ENCODE results near the gene SYCE3.
A peak's percentile ranks its signal among the peaks of the same experiment; 100 is the strongest.

The SYCE3 gene

DNA sequence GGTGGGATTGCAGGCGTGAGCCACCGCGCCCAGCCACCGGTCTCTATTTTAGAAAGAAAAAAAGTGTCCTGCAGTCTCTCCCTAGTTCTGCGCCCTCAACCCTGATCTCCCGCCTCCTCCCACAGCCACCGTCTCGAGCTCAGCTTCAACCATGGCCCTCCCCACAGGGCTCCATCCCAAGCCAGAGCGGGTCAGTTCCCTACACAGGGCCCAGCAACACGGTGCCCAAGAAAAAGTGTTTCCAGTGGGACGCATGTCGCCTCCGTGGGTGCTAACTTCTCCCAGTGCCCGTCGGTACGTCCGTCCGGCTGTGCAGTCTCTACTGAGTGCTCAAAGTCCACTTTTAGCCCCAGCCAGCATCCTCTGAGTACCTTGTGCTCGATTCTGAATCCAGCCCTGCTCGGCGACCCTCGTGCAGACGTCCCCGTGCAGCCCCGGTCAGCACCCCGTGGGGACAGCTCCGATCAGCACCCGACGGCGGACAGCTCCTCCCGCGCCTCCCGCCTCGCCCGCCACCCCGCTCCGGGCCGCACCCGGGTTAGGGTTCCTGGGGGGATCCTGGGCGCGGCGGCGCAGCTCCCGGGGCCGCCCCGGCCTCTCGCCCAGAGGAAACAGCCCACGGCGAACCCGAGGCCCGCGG, 37.2 kb upstream of the SYCE3 start:
- peak; percentile 32 for DNase-seq

- no peak for DNase-seq
These were observed 34.4 kb upstream of the SYCE3 start for GRCh38 chr22:50597097-50597496.

DNA sequence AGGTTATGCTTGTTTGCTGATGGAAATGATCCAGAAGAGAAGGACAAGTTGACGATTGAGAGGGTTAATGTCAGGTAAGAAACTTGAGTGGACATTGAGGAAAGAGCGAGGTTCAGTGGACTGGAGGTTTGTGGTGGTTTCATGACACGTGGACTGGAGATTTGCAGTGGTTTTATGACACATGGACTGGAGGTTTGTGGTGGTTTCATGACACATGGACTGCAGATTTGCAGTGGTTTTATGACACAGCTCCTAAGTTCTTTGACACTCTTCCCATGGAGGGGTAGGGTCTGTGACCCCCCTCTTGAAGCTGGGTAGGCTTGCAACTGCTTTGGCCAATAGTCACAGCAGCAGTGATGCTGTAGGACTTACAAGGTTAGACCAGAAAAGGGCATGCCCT, 32.5 kb upstream of the SYCE3 start:
- DNase-seq, result no peak

GRCh38 chr22:50587407-50587806, 24.7 kb upstream of the SYCE3 start:
- no peak for DNase-seq

GRCh38 chr22:50586416-50586815, 23.7 kb upstream of the SYCE3 start:
- DNase-seq, result no peak

- DNase-seq, result no peak
These were observed 23.1 kb upstream of the SYCE3 start for GRCh38 chr22:50585781-50586180.

- DNase-seq, result no peak
These were observed 22.5 kb upstream of the SYCE3 start for GRCh38 chr22:50585238-50585637.

DNA sequence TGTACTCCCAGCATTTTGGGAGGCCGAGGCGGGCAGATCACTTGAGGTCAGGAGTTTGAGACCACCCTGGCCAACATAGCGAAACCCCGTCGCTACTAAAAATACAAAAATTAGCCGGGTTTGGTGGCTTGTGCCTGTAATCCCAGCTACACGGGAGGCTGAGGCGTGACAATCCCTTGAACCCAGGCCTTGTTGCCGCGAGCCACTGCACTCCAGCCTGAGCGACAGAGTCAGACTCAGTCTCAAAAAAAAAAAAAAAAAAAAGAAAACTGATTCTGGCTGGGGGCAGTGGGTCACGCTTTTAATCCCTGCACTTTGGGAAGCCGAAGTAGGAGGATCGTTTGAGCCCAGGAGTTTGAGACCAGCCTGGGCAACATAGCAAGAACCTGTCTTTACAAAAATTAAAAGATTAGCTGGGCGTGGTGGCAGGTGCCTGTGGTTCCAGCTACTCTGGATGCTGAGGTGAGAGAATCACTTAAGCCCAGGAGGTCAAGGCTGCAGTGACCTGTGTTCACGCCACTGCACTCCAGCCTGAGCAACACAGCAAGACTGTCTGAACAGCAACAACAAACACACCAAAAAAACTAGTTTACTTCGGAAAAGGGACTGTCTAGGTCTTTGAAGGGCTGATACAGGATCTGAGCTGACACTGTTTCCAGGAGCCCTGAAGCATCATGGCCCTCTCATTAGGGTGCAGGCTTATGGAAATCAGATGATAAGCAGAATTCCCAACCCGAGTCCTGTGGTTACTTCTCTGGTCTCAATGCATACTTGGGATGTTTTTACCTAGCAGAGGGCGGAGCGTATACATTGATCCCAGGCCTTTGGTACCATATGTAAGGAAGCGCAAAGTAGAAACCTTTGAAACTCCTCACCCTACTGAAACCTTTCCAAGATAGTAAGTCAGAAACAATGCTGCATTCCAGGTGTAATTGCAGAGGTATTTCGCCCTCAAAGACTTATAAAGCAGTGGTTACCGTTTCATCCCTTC, 21.7 kb upstream of the SYCE3 start:
- DNase-seq, result no peak

- peak; percentile 7 for DNase-seq
These were observed 20.7 kb upstream of the SYCE3 start for GRCh38 chr22:50583294-50583861.

- DNase-seq, result peak; percentile 100
These were observed 20.0 kb upstream of the SYCE3 start, which contains the start of gene CHKB for GRCh38 chr22:50582493-50583293. TSS of gene CHKB (minus strand) at chr22:50582849. CDS start at chr22:50582781, 68 bp downstream.

DNA sequence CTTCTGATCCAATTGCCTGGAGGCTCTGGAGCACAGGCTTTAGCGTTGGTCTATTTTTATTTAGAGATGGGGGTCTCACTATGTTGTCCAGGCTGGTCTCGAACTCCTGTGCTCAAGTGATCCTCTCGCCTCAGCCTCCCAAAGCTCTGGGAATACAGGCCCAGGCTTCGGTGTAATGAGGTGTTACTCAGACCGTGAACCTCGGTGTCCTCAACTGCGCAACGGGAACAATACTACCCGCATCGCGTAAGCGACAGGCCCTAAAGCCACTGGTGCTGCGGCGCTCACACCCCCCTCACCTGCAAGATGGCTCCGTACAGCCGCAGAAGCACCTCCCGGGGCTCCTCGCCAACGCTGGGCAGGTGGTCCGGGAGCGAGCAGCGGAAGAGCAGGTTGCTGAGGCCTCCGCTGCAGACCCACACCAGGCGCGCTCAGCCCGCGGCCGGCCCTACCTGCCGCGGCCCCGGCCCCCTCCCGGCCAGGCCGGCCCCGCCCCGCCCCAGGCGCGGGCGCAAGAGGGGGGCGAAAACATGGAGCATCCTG, 19.3 kb upstream of the SYCE3 start:
- DNase-seq, result peak; percentile 55

DNA sequence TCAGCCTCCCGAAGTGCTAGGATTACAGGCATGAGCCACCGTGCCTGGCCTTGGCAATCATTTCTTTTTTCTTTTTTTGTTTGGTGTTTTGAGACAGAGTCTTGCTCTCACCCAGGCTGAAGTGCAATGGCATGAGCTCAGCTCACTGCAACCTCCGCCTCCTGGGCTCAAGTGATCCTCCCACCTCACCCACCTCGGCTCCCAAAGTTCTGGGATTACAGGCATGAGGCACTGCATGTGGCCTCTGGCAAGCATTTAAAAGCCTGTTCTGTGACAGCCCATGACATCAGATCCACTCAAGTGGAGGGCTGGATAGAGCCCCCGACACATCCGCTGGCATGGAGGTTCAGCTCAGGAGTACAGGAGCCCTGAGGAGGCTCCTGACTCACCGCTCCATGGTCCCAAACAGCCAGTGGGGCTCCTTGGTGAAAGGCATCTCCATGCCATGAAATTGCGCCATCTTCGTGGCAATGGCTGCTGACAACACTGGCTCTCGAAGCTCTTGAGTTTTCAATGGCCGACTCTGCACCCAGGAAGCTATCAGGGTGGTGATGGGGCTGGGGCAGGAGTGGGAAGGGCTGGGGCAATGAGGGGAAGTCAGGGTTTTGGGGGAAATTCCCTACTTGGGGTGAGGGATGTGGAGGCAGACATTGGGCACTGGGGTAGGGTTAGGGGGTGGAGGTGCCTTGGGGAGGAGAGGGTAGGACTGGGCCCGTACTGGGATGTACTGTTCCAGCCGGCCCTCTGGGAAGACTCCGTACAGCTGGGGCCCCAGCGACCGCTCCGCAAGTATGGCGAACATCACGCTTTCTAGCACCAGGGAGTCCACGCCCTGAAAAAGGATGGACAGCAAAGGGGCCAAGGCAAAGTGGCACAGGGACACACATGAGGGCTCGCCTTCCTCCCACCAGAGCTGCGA, 18.6 kb upstream of the SYCE3 start:
- no peak for DNase-seq

DNA sequence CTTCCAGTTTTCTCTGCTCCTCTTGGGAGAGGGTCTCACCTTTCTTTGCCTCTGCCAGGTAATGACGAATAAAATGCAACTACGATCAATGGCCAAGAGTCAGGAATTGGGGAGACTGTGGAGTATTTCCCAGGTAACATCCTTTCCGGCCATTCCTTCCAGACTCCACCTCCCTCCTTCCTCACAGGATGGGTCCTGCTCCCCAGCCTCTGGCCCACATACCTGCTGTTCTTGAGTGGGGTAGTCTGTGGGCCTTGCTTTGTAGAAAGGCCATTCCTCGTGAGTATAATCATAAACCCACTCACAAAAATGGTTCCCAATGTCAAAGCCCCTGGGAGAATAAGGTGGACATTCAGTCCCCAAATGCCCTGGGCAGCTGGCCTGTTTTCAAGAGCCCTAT, 17.0 kb upstream of the SYCE3 start:
- DNase-seq, result no peak

DNA sequence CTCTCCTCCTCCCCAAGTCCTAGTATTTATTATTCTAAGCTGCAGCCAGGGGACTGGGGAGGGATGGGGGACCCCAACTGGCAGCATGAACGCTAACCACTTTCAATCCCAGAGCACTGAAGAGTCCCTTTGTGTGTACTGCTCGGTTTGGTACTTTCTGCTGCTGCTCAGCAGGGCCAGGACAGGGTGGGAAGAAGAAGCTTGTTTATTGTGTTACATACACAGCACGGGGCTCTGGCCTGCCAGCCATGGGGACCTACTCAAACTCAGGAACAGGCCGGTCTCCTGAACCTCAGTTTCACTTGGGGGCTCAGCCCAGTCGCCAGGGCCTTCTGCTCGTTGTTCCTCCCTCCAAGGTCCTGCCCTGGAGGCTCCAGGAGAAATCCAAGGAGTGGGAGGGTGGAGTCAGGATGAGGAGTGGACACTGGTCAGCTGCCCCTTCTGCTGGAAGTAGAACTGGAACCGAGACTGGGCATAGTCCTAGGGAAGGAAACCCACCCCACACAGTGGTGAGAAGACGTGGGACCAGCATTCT, 16.1 kb upstream of the SYCE3 start:
- DNase-seq, result no peak

- DNase-seq, result no peak
These were observed 15.5 kb upstream of the SYCE3 start, which contains the start of gene CPT1B for GRCh38 chr22:50577987-50578775. TSS of gene CPT1B (minus strand) at chr22:50578427. CDS start at chr22:50577915, 512 bp downstream.

- no peak for DNase-seq
These were observed 14.9 kb upstream of the SYCE3 start for GRCh38 chr22:50577697-50577986.

- DNase-seq, result no peak
These were observed 14.3 kb upstream of the SYCE3 start for GRCh38 chr22:50576806-50577696.

DNA sequence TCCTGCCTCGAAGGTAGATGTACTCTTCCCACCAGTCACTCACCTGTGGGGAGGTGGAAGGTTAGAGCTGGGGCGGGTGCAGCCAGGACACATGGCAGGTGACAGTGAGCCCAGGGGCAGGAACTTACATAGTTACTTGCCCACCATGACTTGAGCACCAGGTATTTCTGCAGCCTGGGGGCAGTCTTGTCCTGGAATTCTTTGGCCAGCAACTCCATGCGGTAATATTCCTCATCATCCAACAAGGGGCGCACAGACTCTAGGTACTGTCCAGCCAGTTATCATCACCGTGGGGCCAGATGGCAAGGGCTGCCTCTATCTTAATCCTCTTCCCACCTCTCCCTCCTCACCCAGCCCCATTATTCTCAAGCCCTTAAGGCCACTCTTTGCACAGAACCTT, 13.4 kb upstream of the SYCE3 start:
- DNase-seq, result no peak

- DNase-seq, result no peak
These were observed 12.8 kb upstream of the SYCE3 start for GRCh38 chr22:50575426-50575941.

Measured in activated CD4-positive, alpha-beta T cell treated with anti-CD3 and anti-CD28 coated beads, Interleukin-2, amount 50 U/mL, for 16 hours (primary cell).